Right ventricle myocardium superior (tissue), 1 donor: ENCODE data around the gene FANCC. TPM values are rescaled to one million over a fixed set of nuclear protein-coding genes. Genes with fewer than 3 reads are reported as not detected.

Experiments
- ATAC-seq: fragments of 200-7000 bp; cut with Tn5 transposase; one replicate; pipeline ENCODE4 v1.9.1; 2020; ENCODE audit warnings: mild to moderate bottlenecking; ENCODE audit not compliant: poor library complexity
- DNase-seq: peaks from one replicate; pipeline ENCODE4 v3.0.0-alpha.2; 2020
- intact Hi-C: fragments of 100-400 bp; cut with DNase I; formaldehyde crosslinking; loops from one replicate; pipeline ENCODE4 v1.11.2; 2022
- total RNA-seq: library from RNA; stranded (reverse); fragmentation: NEBNext Ultra II Directional; extraction: Animal tissue kit (Norgen Biotek cat#: 25700); gene quantifications from one replicate; pipeline ENCODE4 v1.2.1, GENCODE V29; 2021
- donor health status: DM: no; HTN: yes; CAD: no; lungs with severe emphysema.

Gene FANCC
- total RNA-seq, 1 donor from 2014 or later, result 4.6 TPM

DNA sequence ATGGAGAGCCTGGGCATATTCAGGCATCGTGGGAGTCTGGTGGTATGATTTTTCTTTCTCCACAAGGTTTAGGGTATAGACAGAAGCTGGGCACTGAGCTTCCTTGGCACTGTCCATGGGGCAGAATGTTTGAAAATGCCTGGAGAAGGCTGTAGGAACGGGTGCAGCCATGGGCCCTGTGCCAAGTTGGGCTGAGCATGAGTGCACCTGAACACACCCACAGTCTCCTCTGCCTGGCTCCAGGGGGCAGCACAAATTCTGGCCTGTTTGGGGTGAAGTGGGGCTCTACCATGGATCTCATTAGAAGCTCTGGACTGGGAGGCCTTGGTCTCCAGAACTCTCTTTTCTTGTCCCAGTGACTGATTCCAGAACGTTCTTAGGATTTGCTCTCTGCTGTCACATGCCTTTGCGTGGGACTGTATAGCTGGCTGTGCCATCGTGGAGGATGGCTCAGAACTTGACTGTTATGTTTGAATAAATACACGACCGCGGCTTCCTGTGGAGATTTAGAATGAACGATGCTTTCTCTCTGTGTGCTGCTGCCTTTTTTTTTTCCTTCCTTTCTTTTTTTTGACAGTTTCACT is 229.8 kb downstream of the FANCC start:
- intact Hi-C loops, result no loop called here
- ATAC-seq (no peak), DNase-seq (no peak)

DNA sequence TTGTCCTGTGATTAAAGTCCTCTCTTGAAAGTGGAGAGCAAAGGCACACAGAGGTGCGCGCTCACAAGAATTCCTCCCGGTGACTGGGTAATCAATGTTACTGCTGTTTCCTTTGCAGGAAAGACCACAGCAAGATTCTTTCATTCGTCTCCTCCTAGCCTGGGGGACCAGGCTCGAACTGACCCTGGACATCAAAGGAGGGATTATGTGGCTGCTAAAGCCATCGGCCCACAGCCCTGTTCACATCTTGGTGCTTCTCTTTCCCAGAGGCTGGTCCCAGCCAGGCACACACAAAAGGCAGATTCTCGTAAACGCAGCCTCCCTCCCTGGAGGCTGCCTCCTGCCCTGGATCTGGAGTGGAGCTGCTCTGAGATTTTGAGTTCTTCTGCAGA is 230.9 kb downstream of the FANCC start:
- no peak for ATAC-seq
- intact Hi-C loops, result no loop called here
- no peak for DNase-seq

DNA sequence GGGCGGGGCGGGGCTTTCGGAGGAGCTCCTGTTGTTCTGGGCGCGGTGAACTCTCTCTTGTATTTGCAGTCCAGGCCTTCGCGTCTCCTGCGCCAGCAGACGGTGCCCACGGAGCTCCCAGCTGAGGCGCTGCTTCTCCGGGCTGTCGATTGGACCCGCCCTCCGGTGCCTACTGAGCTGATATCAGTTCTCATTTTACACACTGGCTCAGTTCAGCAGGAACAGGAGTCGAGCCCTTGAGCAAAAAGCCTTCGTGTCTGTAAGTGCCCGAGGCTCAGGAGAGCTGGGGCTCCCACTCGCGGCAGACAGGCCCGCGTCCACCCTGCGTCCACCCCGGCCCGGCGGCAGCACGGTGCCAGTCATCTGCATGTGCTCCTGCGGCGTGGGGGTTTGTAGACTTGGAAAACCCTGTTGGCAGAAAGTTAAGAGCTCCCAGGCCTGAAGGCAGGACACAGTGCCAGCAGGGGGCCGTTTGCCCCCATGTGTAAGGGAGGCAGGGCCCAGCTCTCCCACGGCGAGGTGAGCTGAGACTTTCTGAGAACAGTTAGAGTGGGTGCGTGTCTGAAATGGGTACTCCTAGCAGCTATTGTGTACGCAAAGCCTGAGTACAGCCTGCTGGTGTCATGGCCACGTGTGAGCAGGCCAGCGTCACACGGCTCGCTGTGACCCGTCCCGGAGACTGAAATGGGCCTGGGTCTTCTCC is 231.5 kb downstream of the FANCC start:
- intact Hi-C loops, result no loop called here
- peak; percentile 67 for DNase-seq
- peak; percentile 37 for ATAC-seq

DNA sequence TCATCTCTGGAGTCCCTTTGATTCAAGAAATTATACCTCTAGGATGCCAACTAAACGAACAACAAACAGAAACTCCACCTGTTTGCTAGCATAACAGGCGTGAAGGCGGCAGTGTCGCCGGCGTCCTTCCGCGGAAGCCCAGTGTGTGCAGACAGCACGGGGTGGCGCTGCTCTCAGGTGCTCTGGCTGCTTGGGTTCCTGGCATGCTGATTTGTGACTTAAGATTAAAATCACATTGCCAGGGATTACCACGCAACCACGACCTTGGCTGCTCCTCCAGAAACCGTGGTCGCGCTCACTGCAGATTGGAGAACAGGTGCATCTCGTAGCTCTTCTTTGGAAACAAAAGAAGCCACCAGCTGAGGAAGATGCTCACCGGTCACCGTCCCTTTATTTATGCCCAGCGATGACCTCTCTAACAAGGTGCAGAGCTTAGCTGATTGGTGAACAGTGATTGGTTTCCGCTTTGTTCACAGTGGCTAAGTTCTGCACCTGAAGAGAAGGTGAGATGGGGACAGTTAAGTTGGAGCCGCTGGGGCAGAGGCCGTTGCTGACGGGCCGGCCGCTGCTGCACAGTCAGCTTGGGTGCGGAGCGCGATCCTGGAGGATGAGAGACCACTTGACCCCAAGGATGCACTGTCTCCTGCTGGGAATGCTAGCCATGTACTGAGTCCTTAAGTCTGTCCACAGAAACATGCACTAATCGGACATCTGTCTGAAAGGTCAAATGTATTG is 232.3 kb downstream of the FANCC start:
- intact Hi-C loops, result no loop called here
- DNase-seq (no peak), ATAC-seq (no peak)

DNA sequence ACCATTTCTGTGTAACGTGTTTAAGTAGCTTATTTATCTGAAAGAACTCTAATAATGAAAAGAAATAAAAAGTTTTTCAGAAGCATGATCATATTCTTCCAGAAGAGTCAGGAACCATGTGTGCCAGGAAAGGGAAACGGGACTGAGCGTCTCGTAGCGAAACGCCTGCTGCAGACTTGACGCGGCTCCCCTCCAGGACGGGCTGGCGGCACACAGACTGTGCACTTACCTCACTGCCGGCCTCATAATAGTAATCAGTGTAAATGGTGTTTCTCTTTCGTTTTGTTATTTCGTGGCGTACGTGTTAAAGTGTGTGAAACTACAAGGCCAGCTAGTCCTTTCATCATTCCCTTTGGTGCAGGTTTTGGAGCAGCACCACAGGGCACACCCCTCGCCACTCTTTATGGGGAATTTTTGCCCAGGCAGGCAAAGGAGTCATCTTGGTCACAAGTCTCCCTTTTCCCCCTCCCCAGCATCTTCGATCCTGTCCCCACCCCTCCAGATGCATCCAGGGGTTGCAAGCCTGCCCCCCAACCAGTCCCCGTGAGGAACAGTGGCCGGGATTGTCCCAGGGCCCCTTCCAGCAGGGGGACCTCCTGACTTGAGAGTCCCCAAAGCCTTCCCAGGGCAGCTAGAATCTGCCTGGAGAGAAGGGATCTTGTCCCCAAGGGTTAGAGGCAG is 233.1 kb downstream of the FANCC start:
- intact Hi-C loops, result no loop called here
- no peak for ATAC-seq
- DNase-seq, result no peak

DNA sequence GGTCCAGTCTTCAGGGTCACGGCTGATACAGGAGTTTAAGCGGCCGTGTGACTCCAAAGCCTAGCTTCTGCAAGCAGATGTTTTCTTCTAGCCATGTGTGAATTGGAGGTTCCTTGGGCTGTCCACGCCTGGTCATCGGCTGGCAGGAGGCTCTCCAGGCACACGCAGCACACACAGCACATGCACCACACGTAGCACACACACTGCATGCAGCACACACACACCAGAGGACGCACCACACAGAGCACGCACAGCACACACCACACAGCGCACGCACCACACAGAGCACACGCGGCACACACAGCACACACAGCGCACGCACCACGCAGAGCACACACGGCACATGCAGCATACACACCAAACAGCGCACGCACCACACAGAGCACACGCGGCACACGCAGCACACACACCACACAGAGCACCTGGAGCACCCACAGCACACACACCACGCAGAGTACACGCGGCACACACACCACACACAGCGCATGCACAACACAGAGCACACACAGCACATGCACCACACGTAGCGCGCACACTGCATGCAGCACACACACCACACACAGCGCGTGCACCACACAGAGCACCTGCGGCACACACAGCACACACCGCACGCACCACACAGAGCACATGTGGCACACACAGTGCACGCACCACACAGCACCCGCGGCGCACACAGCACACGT is 234.3 kb downstream of the FANCC start:
- ATAC-seq (no peak), DNase-seq (no peak)
- intact Hi-C loops, result no loop called here

DNA sequence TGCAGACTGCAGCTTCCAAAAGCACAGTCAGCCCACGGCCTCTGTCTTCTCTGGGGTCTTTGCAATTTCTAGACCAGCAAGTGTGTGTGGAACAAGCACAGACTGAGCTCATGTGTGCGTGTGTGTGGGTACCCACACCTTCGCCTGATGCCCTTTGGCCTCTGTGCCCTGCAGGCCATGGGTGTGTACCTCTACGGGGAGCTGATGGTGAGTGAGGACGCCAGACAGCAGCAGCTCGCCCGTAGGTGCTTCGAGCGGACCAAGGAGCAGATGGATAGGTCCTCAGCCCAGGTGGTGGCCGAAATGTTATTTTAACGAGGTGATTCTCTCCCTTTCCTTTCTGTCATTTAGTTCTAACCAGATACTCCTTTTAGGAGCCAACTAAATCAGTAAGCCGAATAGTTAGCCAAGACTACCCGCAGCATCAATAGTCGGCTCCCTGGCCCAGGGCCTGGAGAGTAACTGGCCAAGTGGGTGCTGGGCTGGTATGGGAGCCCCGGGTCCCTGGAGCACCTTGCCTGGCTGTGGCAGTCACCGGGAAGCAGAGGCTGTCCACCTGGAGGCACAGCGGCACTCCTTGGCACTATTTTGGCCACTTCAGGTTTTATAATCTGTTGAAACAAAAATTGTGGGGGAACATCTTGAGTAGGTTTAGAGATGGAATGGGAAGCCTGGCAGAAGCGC is 235.0 kb downstream of the FANCC start:
- intact Hi-C loops, result no loop called here
- ATAC-seq (no peak), DNase-seq (no peak)

DNA sequence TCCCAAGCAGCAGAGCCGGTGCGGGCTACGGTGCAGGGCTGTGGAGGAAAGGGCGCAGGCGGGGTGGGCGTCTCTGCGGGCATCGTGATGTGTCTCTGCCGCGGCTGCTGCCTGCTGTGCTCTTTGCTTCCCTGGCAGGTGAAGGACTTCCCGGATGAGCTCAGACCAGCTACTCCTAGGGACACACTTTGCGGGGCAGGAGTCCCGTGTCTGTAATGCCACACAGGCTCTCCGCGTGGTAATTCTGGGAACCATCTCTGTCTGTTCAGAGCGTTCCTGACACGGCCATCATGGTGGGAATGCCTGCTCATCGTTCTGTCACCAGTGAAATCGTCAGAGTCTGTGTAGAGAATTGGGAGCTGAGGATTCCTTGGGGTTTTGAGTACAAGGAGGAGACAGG is 235.5 kb downstream of the FANCC start:
- no peak for ATAC-seq
- no peak for DNase-seq
- intact Hi-C loops, result no loop called here

DNA sequence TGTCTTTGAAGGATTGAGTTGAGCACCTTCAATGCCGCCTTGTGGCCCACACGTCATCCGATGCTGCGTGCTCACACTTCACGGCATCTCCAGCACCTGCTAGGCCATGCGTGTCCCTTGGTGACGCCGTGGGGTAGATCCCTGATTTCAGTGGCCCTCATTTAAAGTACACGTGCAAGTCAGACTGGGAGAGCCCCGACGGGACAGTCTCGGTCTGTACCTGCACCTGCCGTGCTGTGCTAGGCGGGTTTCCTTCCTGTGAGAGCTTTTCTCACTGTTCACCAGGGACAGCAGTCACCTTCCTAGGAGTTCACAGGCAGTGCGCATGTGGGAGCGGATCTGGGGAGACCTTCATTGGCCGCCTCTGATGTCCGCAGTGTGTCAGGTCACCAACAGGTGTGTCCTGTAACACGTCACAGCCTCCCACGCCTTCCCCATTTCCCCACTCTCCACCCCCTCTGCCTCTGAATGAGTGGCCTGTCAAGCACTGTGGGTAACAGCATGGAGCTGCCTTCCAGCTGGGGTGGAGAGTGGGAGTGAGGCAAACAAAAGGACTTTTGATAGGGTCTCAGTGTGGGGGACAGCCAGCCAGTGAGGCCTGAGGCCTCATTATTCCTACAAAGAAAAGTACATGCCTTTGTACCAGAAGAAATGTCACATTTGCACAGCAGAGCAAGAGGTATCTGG is 236.4 kb downstream of the FANCC start:
- intact Hi-C loops, result no loop called here
- DNase-seq (no peak), ATAC-seq (no peak)

DNA sequence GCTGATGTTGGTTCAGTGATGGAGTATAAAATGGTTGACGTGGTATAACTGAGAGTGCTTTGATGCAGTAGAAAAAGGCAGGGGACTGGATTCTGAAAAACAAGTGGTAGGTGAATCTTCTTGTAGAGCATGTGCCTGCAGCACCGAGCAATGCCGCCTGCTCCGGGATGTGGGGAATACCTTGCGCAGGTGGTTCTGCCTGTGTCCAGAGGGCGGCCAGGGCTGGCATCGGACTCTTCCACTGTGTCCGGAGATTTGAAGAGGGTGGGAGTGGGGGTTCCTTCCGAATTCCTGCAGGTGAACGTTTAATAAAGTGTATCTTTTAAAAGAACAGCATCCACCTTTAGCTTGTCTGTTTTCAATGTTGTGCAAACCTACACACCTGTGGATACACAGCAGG is 238.0 kb downstream of the FANCC start:
- ATAC-seq, result no peak
- intact Hi-C loops, result no loop called here
- no peak for DNase-seq

DNA sequence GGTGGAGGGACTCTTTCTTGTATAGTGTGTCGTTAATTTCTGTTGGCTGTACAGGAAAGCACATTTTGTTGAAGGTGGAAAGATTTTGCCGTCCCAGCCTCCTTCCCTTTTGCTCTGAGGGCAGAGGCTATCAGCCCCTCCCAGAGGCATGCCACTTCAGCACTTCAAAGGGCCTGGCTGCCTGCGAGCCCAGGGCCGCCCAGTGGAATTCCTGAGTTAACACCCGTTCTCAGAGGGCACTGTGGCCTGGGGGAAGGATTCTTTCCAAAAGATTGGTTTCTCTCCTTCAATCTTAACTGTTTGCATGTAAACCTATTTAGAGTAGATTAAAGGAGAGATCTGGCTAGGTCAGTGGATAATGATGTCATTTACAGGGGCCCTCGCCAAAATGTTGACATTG is 238.6 kb downstream of the FANCC start:
- intact Hi-C loops, result no loop called here
- ATAC-seq (peak; percentile 57), DNase-seq (no peak)

DNA sequence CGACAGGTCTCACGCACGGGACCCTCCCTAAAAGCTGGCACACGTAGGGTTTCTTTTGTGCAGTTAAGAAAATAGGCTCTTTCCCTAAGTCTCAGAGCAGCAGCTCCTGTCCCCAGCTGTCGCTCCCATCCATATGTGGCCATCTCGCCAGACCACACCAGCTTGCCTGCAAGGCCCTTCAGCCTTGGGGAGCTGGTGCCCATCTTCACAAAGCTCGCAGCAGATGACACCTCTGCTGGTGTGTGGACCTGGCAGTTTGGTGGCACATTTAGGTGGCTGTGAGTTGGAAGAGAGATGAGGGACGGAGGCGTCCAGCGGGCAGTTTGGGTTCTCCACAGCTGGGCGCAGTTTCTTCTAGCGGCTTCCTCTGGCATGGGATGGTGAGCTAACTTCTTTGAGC is 239.0 kb downstream of the FANCC start:
- intact Hi-C loops, result no loop called here
- no peak for DNase-seq
- peak; percentile 1 for ATAC-seq

DNA sequence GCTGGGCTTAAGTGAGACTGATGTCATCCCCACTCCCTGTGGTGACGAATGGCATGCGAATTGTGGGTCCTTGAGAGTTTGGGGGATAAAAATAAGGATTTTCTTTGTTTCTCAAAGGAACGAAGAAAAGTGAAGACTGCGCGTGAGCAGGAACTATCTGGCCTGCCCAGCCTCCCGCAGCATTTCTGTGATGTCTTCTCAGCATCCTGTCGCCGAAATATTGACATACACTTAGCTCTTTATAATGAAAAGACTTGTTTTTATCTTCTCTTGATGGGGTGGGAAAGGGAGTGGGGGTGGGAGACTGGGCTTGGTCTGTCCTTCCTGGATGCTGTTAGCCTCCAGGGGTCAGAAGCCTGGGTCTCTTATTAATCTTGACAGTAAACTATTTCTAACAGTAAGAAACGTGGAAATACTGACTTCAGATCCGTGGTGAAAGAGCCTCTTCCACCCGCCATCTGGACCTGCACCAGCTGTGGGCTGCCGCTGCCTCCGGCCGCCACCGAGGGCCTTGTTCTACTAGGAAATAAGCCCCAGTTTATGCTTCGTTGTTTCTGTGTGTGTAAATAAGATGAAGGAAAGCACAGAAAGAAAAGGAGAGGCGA is 239.6 kb downstream of the FANCC start:
- ATAC-seq, result no peak
- DNase-seq, result peak; percentile 55
- intact Hi-C loops, result no loop called here

DNA sequence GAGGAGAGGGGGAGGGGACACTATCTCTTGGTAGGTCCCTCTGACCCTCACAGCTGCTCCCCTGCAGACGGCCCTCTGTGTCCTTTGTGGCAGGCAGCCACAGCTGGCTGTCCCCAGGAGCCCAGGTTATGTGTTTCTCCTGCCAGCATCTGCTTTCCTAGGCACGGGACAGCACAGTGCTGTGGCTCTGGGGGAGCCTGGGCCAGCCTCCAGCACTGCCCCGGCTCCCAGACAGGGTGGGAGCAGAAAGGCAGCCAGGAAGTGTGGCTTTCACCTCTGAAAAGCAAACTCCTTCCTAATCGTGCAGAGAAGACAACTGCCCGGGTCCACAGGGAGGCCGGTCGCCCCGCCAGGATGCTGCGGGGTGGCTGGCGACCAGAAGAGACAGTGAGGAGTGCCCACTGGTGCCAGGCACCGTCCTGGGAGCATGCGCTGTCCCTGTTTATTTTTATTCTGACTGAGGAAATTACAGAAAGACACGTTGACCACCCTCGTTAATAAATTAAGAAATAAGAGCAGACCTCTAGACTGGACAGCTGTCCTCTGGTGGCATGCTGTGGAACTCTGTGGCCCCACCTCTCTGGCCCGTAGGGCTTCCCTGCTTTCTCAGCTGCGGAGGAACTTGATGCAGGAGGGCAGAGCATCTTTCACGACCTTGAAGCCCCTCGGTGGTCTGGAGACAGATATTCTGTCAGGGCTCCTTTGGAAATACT is 240.3 kb downstream of the FANCC start:
- ATAC-seq (peak; percentile 11), DNase-seq (no peak)
- intact Hi-C loops, result no loop called here

DNA sequence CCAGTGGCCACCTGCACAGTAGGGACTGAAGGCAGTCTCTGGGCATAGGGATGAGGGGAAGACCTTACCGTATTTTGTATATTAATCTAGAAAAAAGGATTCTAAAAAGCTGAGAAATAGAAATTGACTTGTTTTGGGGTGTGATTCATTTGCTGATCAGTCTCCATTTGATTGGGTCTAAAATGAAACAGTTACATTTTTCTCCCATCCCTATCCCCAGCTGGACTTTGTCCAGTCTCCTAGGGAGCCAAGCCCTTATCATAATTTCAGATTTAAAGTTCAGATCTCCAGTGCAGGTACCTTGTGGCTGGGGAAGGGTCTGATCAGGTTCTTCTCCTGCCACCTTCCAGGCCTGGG is 240.8 kb downstream of the FANCC start:
- DNase-seq, result no peak
- intact Hi-C loops, result no loop called here
- no peak for ATAC-seq

DNA sequence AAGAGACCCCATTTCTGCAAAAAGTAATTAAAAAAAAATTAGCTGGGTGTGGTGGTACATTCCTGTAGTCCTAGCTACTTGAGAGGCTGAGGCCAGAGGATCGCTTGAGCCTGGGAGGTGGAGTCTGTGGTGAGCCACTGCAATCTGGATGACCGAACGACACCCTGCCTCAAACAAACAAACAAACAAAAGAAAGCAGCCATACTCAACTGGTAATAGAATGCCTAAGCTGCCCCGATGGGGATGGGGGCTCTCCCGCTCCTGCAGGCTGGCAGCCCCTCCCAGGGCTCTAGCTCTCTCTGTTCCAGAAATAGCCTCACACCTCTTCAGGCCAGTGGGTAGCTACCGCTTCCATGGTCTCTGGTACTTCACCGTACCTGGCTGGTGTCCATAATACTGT is 241.8 kb downstream of the FANCC start:
- intact Hi-C loops, result no loop called here
- no peak for ATAC-seq
- DNase-seq, result no peak

DNA sequence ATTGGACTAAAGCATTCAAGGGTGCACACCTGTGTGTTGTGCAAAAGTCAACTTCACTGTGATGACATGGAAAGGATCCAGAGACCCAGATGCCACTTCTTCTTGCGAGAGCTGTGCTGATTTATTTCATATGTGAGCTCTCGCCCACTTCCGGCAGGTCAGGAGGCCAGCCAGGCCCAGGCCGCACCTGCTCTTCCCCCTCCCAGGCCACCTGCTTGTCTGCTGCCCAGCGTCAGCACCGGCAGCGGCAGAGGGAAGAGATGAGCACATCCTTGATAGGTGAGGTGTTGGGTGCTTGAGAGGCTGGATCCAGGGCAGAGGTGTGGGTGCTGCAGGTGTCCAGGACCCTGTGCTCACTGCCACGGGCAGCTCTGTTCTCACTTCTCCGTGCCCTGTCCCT is 242.9 kb downstream of the FANCC start:
- no peak for ATAC-seq
- intact Hi-C loops, result no loop called here

More for the DNA sequence above, 242.9 kb downstream of the FANCC start:
- no peak for DNase-seq
